ENCODE results near the gene WDR3.
"Not testable (repeated sequence)": the region's sequence is repeated elsewhere in the genome, so short reads cannot be mapped to it uniquely, and the experiment has no call there.

The WDR3 gene

GRCh38 chr1:117929343-117930172 is at the start of gene WDR3, which contains the start of gene GDAP2:
Gene WDR3, plus strand, starts transcription at chr1:117929739. Its CDS starts 3,581 bp downstream, at chr1:117933320.
Gene GDAP2, minus strand, starts transcription at chr1:117929621. Its CDS starts 9,264 bp downstream, at chr1:117920357.
- DNase-seq, result peak; percentile 95

- no peak for DNase-seq
Observed at GRCh38 chr1:117883616-117884015, 45.9 kb upstream of the WDR3 start.

GRCh38 chr1:117886101-117886795 is 43.3 kb upstream of the WDR3 start:
- DNase-seq, result no peak

GRCh38 chr1:117890452-117890851 is 39.1 kb upstream of the WDR3 start:
- DNase-seq, result no peak

- DNase-seq, result no peak
Observed at GRCh38 chr1:117892512-117892911, 37.0 kb upstream of the WDR3 start.

- no peak for DNase-seq
Observed at GRCh38 chr1:117894078-117894477, 35.5 kb upstream of the WDR3 start.

GRCh38 chr1:117895482-117896114 is 33.9 kb upstream of the WDR3 start:
- peak; percentile 55 for DNase-seq

- no peak for DNase-seq
Observed at GRCh38 chr1:117897551-117897950, 32.0 kb upstream of the WDR3 start.

- no peak for DNase-seq
Observed at GRCh38 chr1:117899801-117900200, 29.7 kb upstream of the WDR3 start.

GRCh38 chr1:117902944-117903343 is 26.6 kb upstream of the WDR3 start:
- no peak for DNase-seq

- no peak for DNase-seq
Observed at GRCh38 chr1:117904485-117904884, 25.1 kb upstream of the WDR3 start.

- no peak for DNase-seq
Observed at GRCh38 chr1:117905019-117905418, 24.5 kb upstream of the WDR3 start.

GRCh38 chr1:117911051-117911450 is 18.5 kb upstream of the WDR3 start:
- DNase-seq, result no peak

GRCh38 chr1:117919376-117919775 is 10.2 kb upstream of the WDR3 start:
- no peak for DNase-seq

GRCh38 chr1:117921991-117922390 is 7.5 kb upstream of the WDR3 start:
- no peak for DNase-seq

GRCh38 chr1:117922717-117923116 is 6.8 kb upstream of the WDR3 start:
- not testable (repeated sequence) for DNase-seq

- no peak for DNase-seq
Observed at GRCh38 chr1:117925981-117926380, 3.6 kb upstream of the WDR3 start.

- DNase-seq, result peak; percentile 38
Observed at GRCh38 chr1:117928881-117929342, 627 bp upstream of the WDR3 start.

GRCh38 chr1:117930173-117930447 is 571 bp downstream of the WDR3 start:
- no peak for DNase-seq

- no peak for DNase-seq
Observed at GRCh38 chr1:117930484-117930883, 945 bp downstream of the WDR3 start.

GRCh38 chr1:117932576-117932975 is 3.0 kb downstream of the WDR3 start:
- DNase-seq, result no peak

GRCh38 chr1:117933769-117934168 is 4.2 kb downstream of the WDR3 start:
- DNase-seq, result no peak

GRCh38 chr1:117942293-117942692 is 12.8 kb downstream of the WDR3 start:
- no peak for DNase-seq

GRCh38 chr1:117952386-117952785 is 22.8 kb downstream of the WDR3 start:
- DNase-seq, result no peak

Measured in activated CD4-positive, alpha-beta T cell treated with anti-CD3 and anti-CD28 coated beads, Interleukin-2, amount 50 U/mL, for 1 hour (primary cell).